Measurements from ENCODE around the gene ATP5ME.
"Not testable (repeated sequence)": the region's sequence is repeated elsewhere in the genome, so short reads cannot be mapped to it uniquely, and the experiment has no call there.

The ATP5ME gene

DNA sequence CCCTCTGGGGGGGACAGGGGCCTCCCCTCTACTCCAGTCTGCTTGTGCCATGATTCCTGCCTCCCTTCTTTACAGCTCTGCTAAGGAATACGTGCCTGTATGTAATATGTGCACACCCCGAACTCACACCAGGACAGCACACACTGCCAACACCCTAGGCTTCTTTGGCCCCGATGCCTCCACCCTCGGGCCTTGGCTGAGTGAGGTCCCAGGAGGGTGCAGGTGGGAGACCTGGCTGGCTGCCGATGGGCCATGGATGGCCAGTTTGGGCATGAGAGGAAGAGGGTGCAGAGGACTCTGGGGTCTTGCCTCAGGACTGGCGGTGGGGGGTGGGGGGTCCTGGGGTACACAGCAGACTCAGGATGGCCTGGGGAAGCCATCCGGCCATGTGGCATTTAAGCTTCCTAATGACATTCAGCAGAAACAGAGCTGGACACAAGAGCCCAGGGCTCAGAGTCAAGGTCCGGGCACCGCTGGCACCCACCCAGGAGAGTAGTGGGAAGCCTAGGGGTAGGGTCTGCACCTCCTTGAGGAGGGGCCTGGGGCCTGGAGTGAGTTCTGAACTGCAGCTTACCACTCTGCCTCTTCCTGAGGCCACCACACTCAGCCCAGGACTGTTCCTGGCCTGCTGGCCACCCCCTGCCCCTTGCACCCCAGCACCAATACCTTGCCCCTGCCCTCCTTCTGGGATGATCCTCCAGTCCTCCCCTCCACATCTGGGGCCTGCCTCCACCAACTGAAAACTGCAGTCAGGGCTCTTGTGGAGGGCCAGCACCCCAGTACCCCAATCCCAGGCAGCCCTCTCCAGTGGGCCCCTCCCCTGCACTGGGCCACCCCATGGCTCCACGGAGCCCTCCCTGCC lies 29.5 kb upstream of the ATP5ME start:
- Histone ChIP-seq H3K4me3 (ENCODE audit: low read depth in 1 of 2, low read length in 2 of 2) (no peak overlapping the region), H3K27me3 (ENCODE audit: control insufficient read depth in 1 of 2, insufficient read depth in 2 of 2, low read length in 2 of 2) (no peaks in the 10 kb centered on the region), H3K9me3 (ENCODE audit: low read length) (no peaks in the 10 kb centered on the region), H3K27ac (ENCODE audit: low read depth, low read length) (no peak overlapping the region), H3K36me3 (ENCODE audit: insufficient read depth, low read length) (no peaks in the 10 kb centered on the region), H3K9ac (ENCODE audit: low read length) (no peak overlapping the region), H3K4me1 (ENCODE audit: insufficient read depth, low read length) (peaks cover 21% of the 10 kb centered on the region)

DNA sequence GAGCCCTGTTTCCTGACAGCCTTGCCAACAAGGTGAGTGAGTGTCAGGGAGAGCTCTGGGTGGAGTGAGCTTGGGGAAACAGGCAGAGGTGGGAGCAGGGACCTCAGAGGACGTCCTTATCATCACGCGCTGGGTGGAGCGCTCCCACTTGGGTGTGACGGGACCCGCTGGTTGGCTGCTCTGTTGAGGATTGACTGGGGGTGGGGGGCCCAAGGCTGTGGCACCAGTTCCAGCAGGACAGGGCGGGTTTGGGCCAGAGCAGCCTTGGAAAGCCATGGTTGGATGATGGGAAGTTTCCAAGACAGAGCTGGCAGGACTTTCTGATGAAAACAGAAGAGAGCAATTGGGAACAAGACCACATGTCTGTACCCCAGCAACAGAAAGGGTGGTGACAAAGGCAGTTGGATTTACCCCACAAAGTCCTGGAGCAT lies 28.6 kb upstream of the ATP5ME start:
- no peak overlapping the region for H3K9ac ChIP-seq (ENCODE audit: low read length)
- no peaks in the 10 kb centered on the region for H3K36me3 ChIP-seq (ENCODE audit: insufficient read depth, low read length)
- H3K9me3 ChIP-seq (ENCODE audit: low read length) = no peaks in the 10 kb centered on the region
- H3K4me1 ChIP-seq (ENCODE audit: insufficient read depth, low read length) = peaks cover 13% of the 10 kb centered on the region
- no peaks in the 10 kb centered on the region for H3K27me3 ChIP-seq (ENCODE audit: control insufficient read depth in 1 of 2, insufficient read depth in 2 of 2, low read length in 2 of 2)
- H3K4me3 ChIP-seq (ENCODE audit: low read depth in 1 of 2, low read length in 2 of 2) = no peak overlapping the region
- H3K27ac ChIP-seq (ENCODE audit: low read depth, low read length) = no peak overlapping the region

DNA sequence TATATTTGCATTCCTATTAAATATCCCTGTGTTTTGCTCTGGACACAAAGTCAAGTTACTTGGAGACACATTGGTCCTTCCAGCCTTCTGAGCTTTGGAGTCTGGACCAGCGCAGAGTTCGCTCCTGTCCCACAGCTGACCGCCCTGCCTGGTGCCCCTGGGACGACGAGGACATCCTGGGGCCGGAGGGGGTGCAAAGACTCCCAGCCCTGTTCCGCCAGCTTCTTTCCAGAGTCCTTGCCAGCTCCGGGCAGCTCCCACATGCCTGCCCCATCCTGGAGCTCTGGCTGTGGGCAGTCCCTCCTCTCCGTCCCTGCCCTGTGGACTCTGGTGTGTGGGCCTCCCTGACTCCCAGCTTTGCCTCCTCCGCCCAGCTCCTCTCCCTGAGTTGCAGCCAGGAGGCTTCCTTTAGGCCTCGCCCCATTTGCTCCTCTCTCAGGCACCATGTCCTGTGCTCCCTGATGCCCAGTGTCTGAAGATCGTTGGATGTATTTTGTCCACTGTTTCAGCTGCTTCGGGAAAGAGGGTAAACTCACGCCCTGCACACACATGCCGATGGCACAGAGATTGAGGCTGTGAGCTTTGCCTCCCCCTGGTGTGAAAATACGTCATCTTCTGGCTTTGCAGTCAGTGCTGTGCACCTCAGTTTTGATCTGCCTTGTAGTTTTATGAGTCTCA lies 26.6 kb upstream of the ATP5ME start:
- Histone ChIP-seq H3K27me3 (ENCODE audit: control insufficient read depth in 1 of 2, insufficient read depth in 2 of 2, low read length in 2 of 2) (no peaks in the 10 kb centered on the region), H3K27ac (ENCODE audit: low read depth, low read length) (no peak overlapping the region), H3K9me3 (ENCODE audit: low read length) (no peaks in the 10 kb centered on the region), H3K36me3 (ENCODE audit: insufficient read depth, low read length) (no peaks in the 10 kb centered on the region), H3K9ac (ENCODE audit: low read length) (no peak overlapping the region), H3K4me3 (ENCODE audit: low read depth in 1 of 2, low read length in 2 of 2) (no peak overlapping the region), H3K4me1 (ENCODE audit: insufficient read depth, low read length) (peaks cover 6% of the 10 kb centered on the region)

DNA sequence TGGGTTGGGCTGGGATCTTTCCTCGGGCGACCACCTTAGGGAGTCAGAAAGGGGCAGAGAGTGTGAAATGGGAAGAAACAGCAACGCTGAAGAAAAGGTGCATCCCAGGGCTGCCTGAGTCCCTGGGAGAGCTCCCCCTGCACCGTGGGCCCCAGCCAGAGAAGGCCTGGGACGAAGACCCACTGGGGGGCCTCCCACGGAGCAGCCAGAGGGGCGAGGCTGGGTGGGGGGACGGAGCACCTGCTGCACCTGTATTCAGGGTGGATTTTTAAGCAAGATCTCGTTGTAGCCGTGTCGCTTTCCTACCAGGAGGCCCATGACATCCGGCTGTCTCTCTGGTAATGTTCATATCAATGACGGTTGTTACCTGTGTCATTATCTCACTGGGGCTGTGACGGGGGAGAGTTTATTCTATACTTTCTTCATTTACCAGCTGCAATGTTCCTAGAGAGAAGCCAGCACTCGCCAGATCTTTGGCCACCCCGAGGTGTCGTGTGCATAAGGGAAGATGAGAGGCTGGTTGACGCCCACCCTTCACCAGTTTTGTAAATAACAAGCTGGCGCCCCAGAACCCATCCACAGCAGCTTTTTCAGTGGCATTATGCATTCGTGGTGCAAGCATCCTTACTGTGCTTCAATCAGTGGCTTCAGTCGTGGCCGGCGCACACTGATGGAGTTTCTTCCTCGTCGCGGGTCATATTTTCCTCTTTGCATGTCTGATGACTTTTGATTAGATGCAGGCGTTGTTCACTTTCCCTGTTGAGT lies 25.9 kb upstream of the ATP5ME start:
- Histone ChIP-seq H3K4me3 (ENCODE audit: low read depth in 1 of 2, low read length in 2 of 2) (no peak overlapping the region), H3K27ac (ENCODE audit: low read depth, low read length) (no peak overlapping the region), H3K36me3 (ENCODE audit: insufficient read depth, low read length) (no peaks in the 10 kb centered on the region), H3K9me3 (ENCODE audit: low read length) (no peaks in the 10 kb centered on the region), H3K27me3 (ENCODE audit: control insufficient read depth in 1 of 2, insufficient read depth in 2 of 2, low read length in 2 of 2) (no peaks in the 10 kb centered on the region), H3K9ac (ENCODE audit: low read length) (no peak overlapping the region), H3K4me1 (ENCODE audit: insufficient read depth, low read length) (peaks cover 2% of the 10 kb centered on the region)

DNA sequence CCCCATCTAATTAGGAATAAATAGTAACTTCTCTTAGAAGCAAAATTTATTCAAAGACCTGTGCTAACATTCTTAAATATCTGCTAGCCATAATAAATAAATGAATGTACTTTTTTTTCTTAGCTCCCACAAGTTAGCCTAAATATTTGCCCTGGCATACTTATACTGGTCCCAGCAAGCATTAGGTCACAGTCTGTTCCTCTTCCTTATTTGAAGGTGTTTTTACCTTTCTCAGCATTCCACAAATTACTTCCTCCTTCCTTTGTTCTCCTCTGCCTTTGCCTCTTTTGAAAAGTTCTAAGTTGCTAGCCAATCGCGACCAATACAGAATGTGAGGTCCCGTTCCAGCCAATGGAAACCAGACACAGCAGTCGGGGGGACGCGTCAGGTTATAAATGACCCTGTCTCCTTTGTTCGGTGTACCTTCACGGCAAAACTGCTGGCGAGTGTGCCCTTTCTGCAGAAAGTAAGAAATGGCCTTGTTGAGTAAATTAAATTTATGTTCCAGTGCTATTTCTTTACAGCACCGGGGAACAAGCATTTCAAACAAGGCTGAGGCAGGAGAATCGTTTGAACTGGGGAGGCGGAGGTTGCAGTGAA lies 20.4 kb upstream of the ATP5ME start:
- H3K27ac ChIP-seq (ENCODE audit: low read depth, low read length); H3K4me1 ChIP-seq (ENCODE audit: insufficient read depth, low read length); H3K9me3 ChIP-seq (ENCODE audit: low read length); H3K27me3 ChIP-seq (ENCODE audit: control insufficient read depth in 1 of 2, insufficient read depth in 2 of 2, low read length in 2 of 2); H3K9ac ChIP-seq (ENCODE audit: low read length); H3K36me3 ChIP-seq (ENCODE audit: insufficient read depth, low read length); H3K4me3 ChIP-seq (ENCODE audit: low read depth in 1 of 2, low read length in 2 of 2): not testable (repeated sequence)

DNA sequence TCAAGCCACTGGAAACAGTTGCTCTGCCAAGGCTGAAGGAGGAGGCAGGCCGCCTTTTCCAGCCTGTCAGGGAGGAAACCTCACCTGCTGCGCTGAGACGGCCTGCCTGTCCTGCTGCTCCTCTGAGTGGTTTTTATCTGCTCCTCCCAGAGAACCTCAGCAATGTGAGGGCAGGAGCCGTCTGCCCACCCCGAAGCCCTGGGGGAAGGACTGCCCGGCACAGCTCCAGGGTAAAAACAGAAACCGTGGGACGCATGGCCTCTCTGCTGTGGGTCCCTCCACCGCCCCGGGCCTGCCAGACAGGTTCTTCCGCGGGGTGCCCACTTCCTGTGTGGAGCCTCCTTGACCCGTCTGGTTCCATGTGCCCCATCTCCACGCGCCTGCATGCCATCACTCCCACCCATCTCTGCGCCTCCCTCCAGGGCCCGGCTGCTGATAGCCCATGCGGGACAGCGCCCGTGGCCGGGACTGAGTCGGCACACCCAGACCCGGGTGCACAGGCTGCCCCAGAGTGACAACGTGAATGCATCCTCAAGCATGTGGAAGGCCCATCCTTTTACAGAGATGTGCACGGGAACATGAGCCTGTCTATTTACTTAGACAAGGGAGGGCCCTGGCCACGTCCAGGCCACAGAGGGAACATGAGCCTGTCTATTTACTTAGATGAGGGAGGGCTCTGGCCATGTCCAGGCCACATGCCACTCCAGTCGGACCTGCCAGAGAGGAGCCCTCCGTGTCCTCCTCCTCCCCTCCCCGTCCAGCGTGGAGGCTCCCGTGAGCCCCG lies 18.9 kb upstream of the ATP5ME start:
- Histone ChIP-seq H3K9ac (ENCODE audit: low read length) (no peak overlapping the region), H3K36me3 (ENCODE audit: insufficient read depth, low read length) (no peaks in the 10 kb centered on the region), H3K9me3 (ENCODE audit: low read length) (no peaks in the 10 kb centered on the region), H3K27ac (ENCODE audit: low read depth, low read length) (no peak overlapping the region), H3K27me3 (ENCODE audit: control insufficient read depth in 1 of 2, insufficient read depth in 2 of 2, low read length in 2 of 2) (peaks cover 0 to 16% of the 10 kb centered on the region in 2 donors), H3K4me1 (ENCODE audit: insufficient read depth, low read length) (peaks cover 9% of the 10 kb centered on the region), H3K4me3 (ENCODE audit: low read depth in 1 of 2, low read length in 2 of 2) (no peak overlapping the region)

DNA sequence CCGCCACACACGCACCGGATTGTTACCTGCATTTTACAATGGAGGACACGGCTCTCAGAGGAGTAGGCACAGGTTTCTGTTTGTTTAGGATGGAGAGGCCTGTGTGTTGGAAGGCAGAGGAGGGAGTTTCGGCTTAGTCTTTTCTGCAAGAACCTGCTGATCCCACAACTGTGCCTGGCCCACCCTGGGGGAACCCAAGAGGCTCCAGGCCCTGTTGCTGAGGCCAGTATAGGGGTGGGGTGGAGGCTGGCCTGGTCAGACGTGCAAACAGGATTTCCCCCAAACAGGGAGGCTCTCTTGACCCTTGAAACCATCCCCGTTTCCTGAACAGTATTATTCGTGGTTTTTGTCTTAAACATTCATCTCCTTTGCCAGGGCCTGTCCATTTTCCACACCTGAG lies 15.6 kb upstream of the ATP5ME start:
- H3K4me3 ChIP-seq (ENCODE audit: low read depth in 1 of 2, low read length in 2 of 2) = peak overlapping the region in 1 of 2 donors; percentile 38
- no peaks in the 10 kb centered on the region for H3K36me3 ChIP-seq (ENCODE audit: insufficient read depth, low read length)
- peaks cover 11% of the 10 kb centered on the region for H3K4me1 ChIP-seq (ENCODE audit: insufficient read depth, low read length)
- no peaks in the 10 kb centered on the region for H3K9me3 ChIP-seq (ENCODE audit: low read length)
- no peak overlapping the region for H3K9ac ChIP-seq (ENCODE audit: low read length)
- H3K27me3 ChIP-seq (ENCODE audit: control insufficient read depth in 1 of 2, insufficient read depth in 2 of 2, low read length in 2 of 2) = peaks cover 0 to 16% of the 10 kb centered on the region in 2 donors
- H3K27ac ChIP-seq (ENCODE audit: low read depth, low read length) = no peak overlapping the region

DNA sequence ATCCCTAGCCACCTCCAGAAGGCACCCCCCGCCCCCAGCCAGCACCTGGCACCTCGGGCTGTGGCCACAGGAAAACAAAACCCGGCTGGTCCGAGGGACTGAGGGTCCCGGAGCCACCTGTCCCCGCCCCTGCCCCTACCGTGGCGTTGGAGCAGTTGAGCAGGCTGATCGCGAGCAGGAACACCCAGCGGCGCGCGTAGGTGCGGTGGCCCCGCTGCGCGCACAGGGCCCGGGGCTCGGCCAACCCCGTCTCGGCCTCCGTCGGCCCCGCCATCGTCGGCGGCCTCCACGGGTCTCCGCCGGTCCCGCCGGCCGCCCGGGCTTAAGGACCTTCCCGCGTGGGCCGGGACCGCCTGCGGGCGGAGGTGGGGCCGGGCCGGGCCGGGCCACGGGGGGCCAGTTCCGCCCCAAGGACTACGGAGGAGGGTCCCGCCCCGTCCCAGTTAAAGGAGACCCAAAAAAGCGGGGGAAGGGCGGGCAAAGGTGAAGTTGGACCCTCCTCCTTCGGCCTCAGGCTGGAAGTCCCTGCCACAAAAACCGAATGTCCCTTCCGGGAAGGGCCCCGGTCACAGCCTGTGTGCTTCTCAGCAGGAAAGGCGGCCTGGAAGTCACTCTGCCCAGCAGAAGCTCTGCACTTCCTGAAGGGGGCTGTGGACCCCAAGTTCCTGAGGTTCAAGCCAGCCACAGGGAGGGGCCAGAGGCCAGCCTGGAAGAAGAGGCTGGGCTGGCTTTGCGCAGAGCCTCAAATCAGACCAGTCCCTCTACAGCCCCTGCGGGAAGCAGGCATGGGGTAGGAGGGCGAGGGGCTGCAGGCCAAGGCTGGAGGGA lies 15.0 kb upstream of the ATP5ME start, which contains the start of gene SLC49A3:
SLC49A3 (minus strand) TSS at position 298 of the 828 bp plus-strand sequence; CDS start at position 274, 24 bp downstream.
- Histone ChIP-seq H3K4me1 (ENCODE audit: insufficient read depth, low read length) (peaks cover 11% of the 10 kb centered on the region), H3K27me3 (ENCODE audit: control insufficient read depth in 1 of 2, insufficient read depth in 2 of 2, low read length in 2 of 2) (peaks cover 0 to 19% of the 10 kb centered on the region in 2 donors), H3K36me3 (ENCODE audit: insufficient read depth, low read length) (no peaks in the 10 kb centered on the region), H3K4me3 (ENCODE audit: low read depth in 1 of 2, low read length in 2 of 2) (peak within 1 kb of the TSS; percentile 38), H3K9ac (ENCODE audit: low read length) (no peak within 1 kb of the TSS), H3K27ac (ENCODE audit: low read depth, low read length) (peak within 1 kb of the TSS; percentile 75), H3K9me3 (ENCODE audit: low read length) (no peaks in the 10 kb centered on the region)

DNA sequence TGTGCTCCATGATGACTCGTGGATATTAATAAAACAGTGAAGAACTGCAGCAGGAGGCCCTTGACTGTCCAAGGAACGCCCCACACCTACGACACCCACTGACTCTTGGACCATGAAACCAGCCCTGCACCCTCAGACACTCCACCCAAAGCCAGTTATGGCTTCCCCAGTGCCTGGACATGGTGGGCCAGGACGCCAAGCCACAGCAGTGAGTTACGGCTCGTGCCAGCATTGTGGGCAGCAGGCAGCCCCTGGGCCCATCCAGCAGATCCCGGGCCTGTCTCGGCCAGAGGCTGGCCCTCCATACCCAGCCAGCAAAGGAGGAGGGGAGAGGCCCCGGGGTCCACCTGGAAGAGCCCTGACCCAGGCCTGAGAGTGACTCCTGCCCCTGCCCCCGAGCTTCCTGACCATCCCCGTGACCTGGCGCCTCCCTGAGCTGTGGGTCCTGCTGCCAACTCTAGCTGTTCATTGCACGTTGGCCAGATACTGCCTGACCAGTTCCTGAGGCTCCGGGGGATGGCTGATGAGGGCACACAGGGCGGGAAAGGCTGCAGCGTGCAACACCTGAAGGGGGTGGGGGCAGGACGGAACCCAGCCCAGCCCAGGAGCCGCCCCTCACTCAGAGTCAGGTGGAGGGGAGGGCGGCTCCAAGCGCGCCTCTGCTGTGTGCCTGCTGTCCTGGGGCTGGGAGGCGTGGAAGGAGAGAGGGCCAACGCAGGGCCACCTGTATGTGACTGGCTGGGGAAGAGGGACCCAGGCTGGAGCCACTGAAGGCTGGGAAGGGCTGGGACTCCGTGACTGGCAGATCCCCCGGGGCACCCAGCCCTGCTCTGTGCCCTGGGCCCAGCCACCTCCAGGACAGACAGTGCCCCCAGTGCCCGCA lies 14.1 kb upstream of the ATP5ME start:
- peaks cover 11% of the 10 kb centered on the region for H3K4me1 ChIP-seq (ENCODE audit: insufficient read depth, low read length)

More for the DNA sequence above, 14.1 kb upstream of the ATP5ME start:
- Histone ChIP-seq H3K27me3 (ENCODE audit: control insufficient read depth in 1 of 2, insufficient read depth in 2 of 2, low read length in 2 of 2) (peaks cover 0 to 23% of the 10 kb centered on the region in 2 donors), H3K4me3 (ENCODE audit: low read depth in 1 of 2, low read length in 2 of 2) (peak overlapping the region; percentile 38), H3K9ac (ENCODE audit: low read length) (no peak overlapping the region), H3K27ac (ENCODE audit: low read depth, low read length) (peak overlapping the region; percentile 75), H3K36me3 (ENCODE audit: insufficient read depth, low read length) (no peaks in the 10 kb centered on the region), H3K9me3 (ENCODE audit: low read length) (no peaks in the 10 kb centered on the region)

Data from muscle layer of colon (tissue), 2 donors.